HFFc6 (cell line): ENCODE data around the gene RNF222. TPM values are rescaled to one million over a fixed set of nuclear protein-coding genes. Genes with fewer than 3 reads are reported as not detected.

Source experiments
- DNase-seq: peaks from one replicate; pipeline ENCODE4 v3.0.0-alpha.2; 2018
- H3K27ac Mint-ChIP-seq: 2 replicates; pipeline ENCODE4 v1.8.0; 2020; ENCODE audit warnings: mild to moderate bottlenecking, mixed read lengths
- H3K27me3 Mint-ChIP-seq: 2 replicates; pipeline ENCODE4 v1.8.0; 2021; ENCODE audit warnings: mild to moderate bottlenecking, moderate library complexity, mixed read lengths; ENCODE audit not compliant: insufficient read depth
- H3K36me3 Mint-ChIP-seq: 2 replicates; pipeline ENCODE4 v1.8.0; 2021; ENCODE audit warnings: low read depth, mixed read lengths
- H3K4me1 Mint-ChIP-seq: 2 replicates; pipeline ENCODE4 v1.8.0; 2020; ENCODE audit warnings: low read depth, mixed read lengths
- H3K4me3 Mint-ChIP-seq: 2 replicates; pipeline ENCODE4 v1.8.0; 2020; ENCODE audit warnings: mild to moderate bottlenecking, moderate library complexity, mixed read lengths
- H3K9me3 Mint-ChIP-seq: 2 replicates; pipeline ENCODE4 v1.8.0; 2020; ENCODE audit warnings: mild to moderate bottlenecking, mixed read lengths
- total RNA-seq, 6 experiments: library from RNA; stranded (reverse); fragmentation: NEBNext Ultra II Directional; extraction: Animal tissue kit (Norgen Biotek cat#: 25700); gene quantifications; 2 replicates in 1 of 6; 3 replicates in 5 of 6; pipeline ENCODE4 v1.2.3, GENCODE V29; 2021
- TF ChIP-seq, protein P1 (sequence below): fragments of 200-600 bp; sonication (generic); IDR thresholded peaks from 2 replicates; pipeline ENCODE4 v1.5.0; 2021; ENCODE audit warnings: antibody characterized with exemption, mild to moderate bottlenecking

The RNF222 gene
- total RNA-seq, 6 experiments from 2014 or later: not detected

DNA sequence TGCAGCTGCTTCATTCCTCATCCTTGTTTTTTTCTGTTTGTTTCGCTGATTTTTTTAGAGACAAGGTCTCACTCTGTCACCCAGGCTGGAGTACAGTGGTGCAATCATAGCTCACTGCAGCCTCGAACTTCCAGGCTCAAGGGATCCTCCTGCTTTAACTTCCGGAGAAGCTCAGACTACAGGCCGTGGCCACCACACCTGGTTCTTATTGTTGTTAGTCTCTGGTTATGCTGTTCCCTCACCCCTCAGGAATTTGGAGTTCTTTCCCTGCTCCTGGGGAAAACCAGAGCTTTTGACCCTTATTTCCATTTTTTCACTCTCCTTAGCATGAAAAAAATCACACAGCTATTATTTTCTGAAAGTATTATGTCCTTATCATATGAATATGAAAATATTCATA is 56.2 kb downstream of the RNF222 start:
- no peak for DNase-seq
- H3K36me3 Mint-ChIP-seq: no peaks in the 10 kb centered on the region
- H3K9me3 Mint-ChIP-seq: no peaks in the 10 kb centered on the region
- peaks cover 12% of the 10 kb centered on the region; the same call in 1 of the 2 replicates for H3K4me1 Mint-ChIP-seq
- no peak overlapping the region for H3K4me3 Mint-ChIP-seq
- peaks cover 26% of the 10 kb centered on the region for H3K27me3 Mint-ChIP-seq
- TF ChIP-seq, protein P1, sequence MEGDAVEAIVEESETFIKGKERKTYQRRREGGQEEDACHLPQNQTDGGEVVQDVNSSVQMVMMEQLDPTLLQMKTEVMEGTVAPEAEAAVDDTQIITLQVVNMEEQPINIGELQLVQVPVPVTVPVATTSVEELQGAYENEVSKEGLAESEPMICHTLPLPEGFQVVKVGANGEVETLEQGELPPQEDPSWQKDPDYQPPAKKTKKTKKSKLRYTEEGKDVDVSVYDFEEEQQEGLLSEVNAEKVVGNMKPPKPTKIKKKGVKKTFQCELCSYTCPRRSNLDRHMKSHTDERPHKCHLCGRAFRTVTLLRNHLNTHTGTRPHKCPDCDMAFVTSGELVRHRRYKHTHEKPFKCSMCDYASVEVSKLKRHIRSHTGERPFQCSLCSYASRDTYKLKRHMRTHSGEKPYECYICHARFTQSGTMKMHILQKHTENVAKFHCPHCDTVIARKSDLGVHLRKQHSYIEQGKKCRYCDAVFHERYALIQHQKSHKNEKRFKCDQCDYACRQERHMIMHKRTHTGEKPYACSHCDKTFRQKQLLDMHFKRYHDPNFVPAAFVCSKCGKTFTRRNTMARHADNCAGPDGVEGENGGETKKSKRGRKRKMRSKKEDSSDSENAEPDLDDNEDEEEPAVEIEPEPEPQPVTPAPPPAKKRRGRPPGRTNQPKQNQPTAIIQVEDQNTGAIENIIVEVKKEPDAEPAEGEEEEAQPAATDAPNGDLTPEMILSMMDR: no peak
- no peak overlapping the region for H3K27ac Mint-ChIP-seq

Other genes with a start within 250 kb of the RNF222 start
- 10 to 100 TPM; 18.9 to 31.8 (median 26.9) TPM for gene PER1, start 245.4 kb downstream of the RNF222 start, total RNA-seq
- 10 to 100 TPM; 37.0 to 47.6 (median 44.5) TPM for gene VAMP2, start 234.9 kb downstream of the RNF222 start, total RNA-seq
- 10 to 100 TPM; 13.8 to 18.8 (median 17.5) TPM for gene TMEM107, start 221.4 kb downstream of the RNF222 start, total RNA-seq
- gene BORCS6, start 207.6 kb downstream of the RNF222 start, total RNA-seq: 1 to 10 TPM; 4.4 to 6.0 (median 4.6) TPM
- 10 to 100 TPM; 24.5 to 43.4 (median 39.5) TPM for gene AURKB, start 187.3 kb downstream of the RNF222 start, total RNA-seq
- gene CTC1, start 149.8 kb downstream of the RNF222 start, total RNA-seq: 10 to 100 TPM in 5 of 6 experiments, 1 to 10 TPM in 1; 8.8 to 14.4 (median 10.8) TPM
- gene PFAS, start 148.5 kb downstream of the RNF222 start, total RNA-seq: 10 to 100 TPM; 46.8 to 63.9 (median 58.8) TPM
- gene RANGRF, start 109.2 kb downstream of the RNF222 start, total RNA-seq: 10 to 100 TPM; 27.8 to 32.2 (median 30.9) TPM
- gene SLC25A35, start 102.4 kb downstream of the RNF222 start, total RNA-seq: 1 to 10 TPM; 1.6 to 3.7 (median 3.1) TPM
- gene ARHGEF15, start 87.6 kb downstream of the RNF222 start, total RNA-seq: not detected
- not detected for gene ODF4, start 58.0 kb downstream of the RNF222 start, total RNA-seq
- gene RPL26, start 14.6 kb downstream of the RNF222 start, total RNA-seq: 1,000 to 10,000 TPM; 1,301 to 1,432 (median 1,370) TPM
- gene NDEL1, start 38.1 kb upstream of the RNF222 start, total RNA-seq: 10 to 100 TPM; 65.4 to 79.1 (median 69.2) TPM
- 10 to 100 TPM; 54.0 to 63.3 (median 58.3) TPM for gene MYH10, start 232.9 kb upstream of the RNF222 start, total RNA-seq